ENCODE results near the gene PHC2.

- no peak for TF ChIP-seq ZNF207 (IDR thresholded peaks at IDR 0.05; ENCODE audit: borderline replicate concordance)
- TF ChIP-seq NFYB (CRISPR knock-in tag; IDR thresholded peaks at IDR 0.05), result no peak
- no peak for TF ChIP-seq SMC3 (IDR thresholded peaks at IDR 0.05; ENCODE audit: low read length)
Observed at GRCh38 chr1:33426916-33427315, 4.0 kb downstream of the PHC2 start.

Data from HepG2 (cell line).